ENCODE measurements around the gene PGAP6.
"Not testable (repeated sequence)": the region's sequence is repeated elsewhere in the genome, so short reads cannot be mapped to it uniquely, and the experiment has no call there.

GRCh38 chr16:348495-348894, 33.3 kb downstream of the PGAP6 start:
- not testable (repeated sequence) for TF ChIP-seq CTCF (conservative IDR thresholded peaks at IDR 0.05 in 1 of 2, IDR thresholded peaks at IDR 0.05 in 1 of 2; ENCODE audit: extremely low read depth in 1 of 2, insufficient read depth in 1 of 2, low read depth in 1 of 2, low read length in 2 of 2); EZH2 (IDR thresholded peaks at IDR 0.05; ENCODE audit: borderline replicate concordance, low read length)
